BE2C (cell line): ENCODE measurements around the gene FXR2.
"Not testable (repeated sequence)": the region's sequence is repeated elsewhere in the genome, so short reads cannot be mapped to it uniquely, and the experiment has no call there.

Experiments used
- DNase-seq: peaks from one replicate; pipeline ENCODE4 v3.0.0-alpha.2; 2020
- H3K27me3 ChIP-seq: fragments of 250-450 bp; sonication (Bioruptor Pico); 2 replicates; pipeline ENCODE4 v1.5.1; 2020; ENCODE audit warnings: mild to moderate bottlenecking
- H3K36me3 ChIP-seq: fragments of 250-450 bp; sonication (Bioruptor Pico); 2 replicates; pipeline ENCODE4 v1.5.1; 2020; ENCODE audit warnings: mild to moderate bottlenecking
- H3K4me1 ChIP-seq: fragments of 250-450 bp; sonication (Bioruptor Pico); 2 replicates; pipeline ENCODE4 v1.5.1; 2020
- H3K4me3 ChIP-seq: 2 replicates; pipeline ENCODE4 v1.5.1; 2011; ENCODE audit warnings: low read depth, low read length
- H3K9me3 ChIP-seq: fragments of 250-450 bp; sonication (Bioruptor Pico); 2 replicates; pipeline ENCODE4 v1.5.1; 2020
- TF ChIP-seq, protein P1 (sequence below): IDR thresholded peaks from 2 replicates; pipeline ENCODE4 v1.5.1; 2012; ENCODE audit warnings: mild to moderate bottlenecking, low read depth, low read length

Gene FXR2

DNA sequence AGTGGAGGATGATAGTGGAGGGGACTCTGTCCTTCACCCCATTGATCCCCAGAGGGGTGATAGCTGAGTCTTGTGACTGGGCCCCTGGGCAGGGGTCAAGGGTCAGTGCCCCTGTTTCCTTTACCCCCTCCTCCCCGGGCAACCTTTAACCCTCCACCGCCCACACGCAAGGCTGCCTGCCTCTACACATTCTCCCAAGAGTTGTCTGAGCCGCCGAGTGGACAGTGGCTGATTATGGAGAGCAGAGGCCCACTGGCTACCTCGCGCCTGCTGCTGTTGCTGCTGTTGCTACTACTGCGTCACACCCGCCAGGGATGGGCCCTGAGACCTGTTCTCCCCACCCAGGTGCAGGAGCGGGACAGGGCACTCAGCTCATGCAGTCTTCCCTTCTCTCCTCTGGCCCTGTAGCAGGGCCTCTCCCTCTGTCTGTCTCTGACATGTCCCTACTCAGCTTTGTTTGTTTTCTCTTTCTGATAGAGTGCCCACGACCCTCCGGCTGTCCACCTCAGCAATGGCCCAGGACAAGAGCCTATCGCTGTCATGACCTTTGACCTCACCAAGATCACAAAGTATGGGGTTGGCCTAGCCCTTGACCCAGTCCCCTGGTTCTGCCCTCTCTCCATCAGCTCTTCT is 15.4 kb upstream of the FXR2 start, which contains the start of gene SHBG:
Gene SHBG (plus strand): TSS at position 197 of the 633 bp plus-strand sequence. CDS start 38 bp downstream, at position 235.
- DNase-seq = no peak
- H3K27me3 ChIP-seq = no peaks in the 10 kb centered on the region
- TF ChIP-seq, protein P1, sequence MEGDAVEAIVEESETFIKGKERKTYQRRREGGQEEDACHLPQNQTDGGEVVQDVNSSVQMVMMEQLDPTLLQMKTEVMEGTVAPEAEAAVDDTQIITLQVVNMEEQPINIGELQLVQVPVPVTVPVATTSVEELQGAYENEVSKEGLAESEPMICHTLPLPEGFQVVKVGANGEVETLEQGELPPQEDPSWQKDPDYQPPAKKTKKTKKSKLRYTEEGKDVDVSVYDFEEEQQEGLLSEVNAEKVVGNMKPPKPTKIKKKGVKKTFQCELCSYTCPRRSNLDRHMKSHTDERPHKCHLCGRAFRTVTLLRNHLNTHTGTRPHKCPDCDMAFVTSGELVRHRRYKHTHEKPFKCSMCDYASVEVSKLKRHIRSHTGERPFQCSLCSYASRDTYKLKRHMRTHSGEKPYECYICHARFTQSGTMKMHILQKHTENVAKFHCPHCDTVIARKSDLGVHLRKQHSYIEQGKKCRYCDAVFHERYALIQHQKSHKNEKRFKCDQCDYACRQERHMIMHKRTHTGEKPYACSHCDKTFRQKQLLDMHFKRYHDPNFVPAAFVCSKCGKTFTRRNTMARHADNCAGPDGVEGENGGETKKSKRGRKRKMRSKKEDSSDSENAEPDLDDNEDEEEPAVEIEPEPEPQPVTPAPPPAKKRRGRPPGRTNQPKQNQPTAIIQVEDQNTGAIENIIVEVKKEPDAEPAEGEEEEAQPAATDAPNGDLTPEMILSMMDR = no peak
- H3K4me3 ChIP-seq = no peak within 1 kb of the TSS
- H3K36me3 ChIP-seq = no peaks in the 10 kb centered on the region
- H3K9me3 ChIP-seq = no peaks in the 10 kb centered on the region
- H3K4me1 ChIP-seq = no peaks in the 10 kb centered on the region

DNA sequence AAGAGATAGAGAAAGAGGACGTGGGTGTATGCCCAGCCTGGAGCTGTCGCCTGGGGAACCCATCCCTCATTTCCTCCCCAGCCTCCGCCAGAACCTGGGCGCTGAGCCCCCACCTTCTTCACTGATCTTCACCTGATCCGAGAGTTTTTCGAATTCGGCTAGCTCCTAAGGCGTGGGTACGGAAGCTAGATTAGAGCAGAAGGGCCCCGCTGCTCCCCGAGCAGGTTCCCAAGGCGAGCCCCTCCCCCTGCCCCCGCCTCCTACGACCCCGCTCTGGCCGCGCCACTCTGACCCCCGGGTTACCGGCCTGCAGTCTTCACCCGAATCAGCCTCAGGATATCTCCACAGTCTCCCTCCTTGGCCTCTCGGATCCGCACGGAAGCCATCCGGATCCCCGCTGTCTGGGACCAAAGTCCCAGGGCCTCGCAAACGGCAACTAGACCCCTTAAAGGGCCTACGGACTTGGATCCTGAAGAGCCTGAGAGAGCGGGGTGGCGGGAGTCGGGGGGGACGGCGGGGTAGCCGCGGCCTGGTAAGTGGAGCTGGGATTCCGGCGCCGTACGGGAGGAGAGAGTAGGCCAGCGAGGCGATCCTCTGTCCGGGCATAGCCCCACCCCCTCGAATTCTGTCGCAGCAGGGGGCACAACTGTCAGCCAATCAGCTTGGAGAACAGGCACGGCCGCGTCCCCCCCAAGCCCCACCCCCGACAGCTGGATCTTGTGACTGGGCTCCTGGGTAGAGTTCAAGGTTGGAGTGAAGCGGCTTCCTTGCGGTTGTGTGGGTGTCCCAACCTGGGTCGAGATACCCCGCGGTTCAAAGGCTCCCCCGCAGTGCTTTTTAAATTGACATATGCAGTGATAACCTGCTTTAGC is 12.8 kb upstream of the FXR2 start, which contains the start of gene SAT2:
Gene SAT2 (minus strand): TSS at position 572 of the 872 bp plus-strand sequence. CDS start 186 bp downstream, at position 386.
- H3K4me1 ChIP-seq = no peaks in the 10 kb centered on the region
- no peaks in the 10 kb centered on the region for H3K36me3 ChIP-seq
- H3K27me3 ChIP-seq = no peaks in the 10 kb centered on the region
- H3K4me3 ChIP-seq = peak within 1 kb of the TSS; percentile 66
- DNase-seq = peak; percentile 89
- TF ChIP-seq, protein P1 = no peak
- H3K9me3 ChIP-seq = no peaks in the 10 kb centered on the region

DNA sequence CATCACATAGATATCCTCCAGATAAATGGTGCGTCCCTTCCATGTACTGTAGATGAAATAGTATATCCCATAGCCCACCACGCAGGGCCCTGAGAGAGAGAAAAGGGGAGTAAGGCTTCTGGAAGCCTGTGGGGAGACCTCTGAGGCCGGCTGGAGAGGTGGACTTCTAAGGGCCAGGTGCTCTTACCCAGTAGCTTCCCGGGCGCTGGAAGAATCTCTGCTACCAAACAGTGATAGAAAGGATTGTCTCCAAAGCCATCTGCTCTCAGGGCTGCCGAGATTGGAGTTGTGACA is 12.2 kb upstream of the FXR2 start:
- Histone ChIP-seq H3K4me1 (no peaks in the 10 kb centered on the region), H3K9me3 (no peaks in the 10 kb centered on the region), H3K36me3 (no peaks in the 10 kb centered on the region), H3K27me3 (no peaks in the 10 kb centered on the region), H3K4me3 (peak overlapping the region; percentile 66)
- no peak for DNase-seq
- TF ChIP-seq, protein P1 = no peak

DNA sequence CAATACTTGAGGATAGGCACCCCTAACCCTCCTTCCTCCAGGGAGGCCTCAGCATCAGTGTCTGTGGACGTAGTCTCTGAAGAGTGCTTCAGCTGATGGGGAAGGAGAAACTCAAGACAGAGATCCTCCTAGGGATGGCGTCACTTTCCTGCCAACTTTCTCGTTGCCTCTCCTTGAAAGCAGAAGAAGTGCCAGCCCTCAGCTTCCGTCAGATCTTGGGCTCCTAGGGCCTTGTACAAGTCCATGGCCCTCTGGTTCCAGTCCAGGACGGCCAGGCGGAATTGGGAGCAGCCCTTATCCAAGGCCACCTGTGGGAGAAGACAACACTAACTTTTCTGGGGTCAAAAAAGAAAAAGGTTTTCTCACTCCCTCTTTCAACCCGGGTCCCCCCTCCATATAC is 11.6 kb upstream of the FXR2 start:
- Histone ChIP-seq H3K27me3 (no peaks in the 10 kb centered on the region), H3K4me3 (no peak overlapping the region), H3K36me3 (no peaks in the 10 kb centered on the region), H3K4me1 (no peaks in the 10 kb centered on the region), H3K9me3 (no peaks in the 10 kb centered on the region)
- DNase-seq = no peak
- TF ChIP-seq, protein P1 = no peak

DNA sequence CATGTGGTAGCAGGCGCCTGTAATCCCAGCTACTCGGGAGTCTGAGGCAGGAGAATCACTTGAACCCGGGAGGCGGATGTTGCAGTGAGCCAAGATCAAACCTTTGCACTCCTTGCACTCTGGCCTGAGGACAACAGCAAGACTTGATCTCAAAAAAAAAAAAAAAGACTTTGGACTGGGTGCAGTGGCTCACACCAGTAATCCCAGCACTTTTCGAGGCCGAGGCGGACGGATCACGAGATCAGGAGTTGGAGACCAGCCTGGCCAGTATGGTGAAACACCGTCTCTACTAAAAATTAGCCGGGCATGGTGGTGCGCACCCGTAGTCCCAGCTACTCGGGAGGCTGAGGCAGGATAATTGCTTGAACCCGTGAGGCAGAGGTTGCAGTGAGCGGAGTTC is 11.1 kb upstream of the FXR2 start:
- not testable (repeated sequence) for H3K4me3 ChIP-seq, H3K27me3 ChIP-seq, H3K4me1 ChIP-seq, H3K36me3 ChIP-seq, DNase-seq, H3K9me3 ChIP-seq

DNA sequence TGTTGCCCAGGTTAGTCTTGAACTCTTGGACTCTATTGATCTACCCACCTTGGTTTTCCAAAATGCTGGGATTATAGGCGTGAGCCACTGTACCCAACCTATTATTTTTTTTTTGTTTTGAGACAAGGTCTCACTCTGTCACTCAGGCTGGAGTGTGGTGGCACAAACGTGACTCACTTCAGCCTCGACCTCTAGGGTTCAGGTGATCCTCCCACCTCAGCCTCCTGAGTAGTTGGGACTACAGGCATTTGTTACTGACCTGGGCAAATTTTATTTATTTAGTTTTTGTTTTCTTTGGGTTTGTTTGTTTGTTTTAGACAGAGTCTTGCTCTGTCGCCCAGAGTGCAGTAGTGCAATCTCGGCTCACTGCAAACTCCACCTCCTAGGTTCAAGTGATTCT is 9.0 kb upstream of the FXR2 start:
- H3K9me3 ChIP-seq = no peaks in the 10 kb centered on the region
- TF ChIP-seq, protein P1 = no peak
- no peaks in the 10 kb centered on the region for H3K27me3 ChIP-seq
- no peak for DNase-seq
- no peaks in the 10 kb centered on the region for H3K36me3 ChIP-seq
- no peaks in the 10 kb centered on the region for H3K4me1 ChIP-seq
- no peak overlapping the region for H3K4me3 ChIP-seq
